ENCODE data around the gene GPALPP1.
"Not testable (repeated sequence)": the region's sequence is repeated elsewhere in the genome, so short reads cannot be mapped to it uniquely, and the experiment has no call there.

The GPALPP1 gene

GRCh38 chr13:45007225-45007624 is 17.9 kb downstream of the GPALPP1 start:
- no peak for DNase-seq (ENCODE audit: low spot score)

- no peak for DNase-seq (ENCODE audit: low spot score)
Observed at GRCh38 chr13:45007823-45008222, 18.5 kb downstream of the GPALPP1 start.

DNA sequence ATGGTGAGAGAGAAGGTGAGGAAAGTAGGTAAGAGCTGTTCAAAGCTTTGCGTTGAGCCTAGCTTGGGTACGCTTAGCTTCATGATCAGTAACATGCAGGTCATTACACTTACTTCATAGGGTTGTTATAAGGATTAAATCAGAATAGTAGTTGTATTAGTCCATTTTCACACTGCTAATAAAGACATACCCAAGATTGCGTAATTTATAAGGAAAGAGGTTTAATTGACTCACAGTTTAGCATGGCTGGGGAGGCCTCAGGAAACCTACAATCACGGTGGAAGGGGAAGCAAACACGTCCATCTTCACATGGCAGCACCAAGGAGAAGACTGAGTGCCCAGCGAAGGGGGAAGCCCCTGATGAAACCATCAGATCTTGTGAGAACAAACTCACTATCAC is 21.9 kb downstream of the GPALPP1 start:
- no peak for DNase-seq (ENCODE audit: low spot score)

DNA sequence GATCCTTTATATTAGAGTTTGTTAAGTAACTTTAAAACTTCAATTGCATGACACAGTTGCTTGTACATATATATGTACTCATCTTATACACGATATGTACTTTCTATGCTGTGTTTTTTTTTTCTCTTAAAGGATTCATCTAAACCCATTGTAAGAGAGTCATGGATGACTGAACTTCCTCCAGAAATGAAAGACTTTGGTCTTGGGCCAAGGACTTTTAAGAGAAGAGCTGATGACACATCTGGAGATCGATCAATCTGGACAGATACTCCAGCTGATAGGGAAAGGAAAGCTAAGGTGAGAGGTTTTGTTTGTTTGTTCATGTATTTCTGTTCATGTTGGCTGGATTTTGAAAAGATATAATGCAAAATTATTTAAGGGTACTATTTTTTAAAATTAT is 26.0 kb downstream of the GPALPP1 start:
- DNase-seq (ENCODE audit: low spot score): no peak

GRCh38 chr13:45016792-45017425 is 27.6 kb downstream of the GPALPP1 start:
- no peak for DNase-seq (ENCODE audit: low spot score)

GRCh38 chr13:45019981-45020380 is 30.6 kb downstream of the GPALPP1 start:
- not testable (repeated sequence) for DNase-seq (ENCODE audit: low spot score)

GRCh38 chr13:45021250-45021649 is 31.9 kb downstream of the GPALPP1 start:
- no peak for DNase-seq (ENCODE audit: low spot score)

- DNase-seq (ENCODE audit: low spot score): no peak
Observed at GRCh38 chr13:45024847-45025246, 35.5 kb downstream of the GPALPP1 start.

DNA sequence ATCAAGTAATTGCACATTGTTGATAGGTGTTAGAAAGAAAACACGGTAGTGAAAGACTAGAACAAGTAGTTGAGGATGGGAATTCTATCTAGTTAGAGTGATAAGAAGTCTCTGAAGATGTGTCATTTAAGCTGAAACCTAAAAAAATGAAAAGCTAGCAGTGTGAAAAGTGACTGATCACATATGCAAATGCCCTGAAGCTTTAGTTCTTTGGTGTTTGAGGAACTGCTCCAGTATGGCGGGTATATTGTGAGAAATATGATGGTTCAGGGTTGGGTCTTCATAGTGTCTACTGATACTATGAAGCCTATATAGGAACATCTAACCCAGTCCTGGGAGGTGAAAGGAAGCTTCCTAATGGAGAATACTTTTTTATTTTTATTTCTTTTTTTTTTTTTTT is 45.0 kb downstream of the GPALPP1 start:
- no peak for DNase-seq (ENCODE audit: low spot score)

DNA sequence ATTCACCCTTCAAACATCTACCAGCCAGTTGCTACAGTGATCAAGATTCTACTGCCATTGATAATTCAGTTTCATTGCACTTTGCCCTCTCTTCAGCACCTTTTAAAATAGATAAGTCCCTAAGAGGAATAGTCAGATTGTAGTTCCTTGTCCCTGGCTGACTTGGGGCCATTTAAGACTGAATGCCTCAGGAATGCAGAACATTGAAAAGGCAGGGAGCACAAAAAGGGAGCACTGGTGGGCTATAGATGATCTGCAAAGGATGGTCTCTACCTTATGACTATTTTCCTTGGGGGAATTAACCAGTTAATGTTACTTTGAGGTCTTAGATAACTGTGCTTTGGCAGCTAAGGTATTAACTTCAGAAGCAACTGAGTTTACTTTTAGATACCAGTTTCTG is 46.9 kb downstream of the GPALPP1 start:
- no peak for DNase-seq (ENCODE audit: low spot score)

DNA sequence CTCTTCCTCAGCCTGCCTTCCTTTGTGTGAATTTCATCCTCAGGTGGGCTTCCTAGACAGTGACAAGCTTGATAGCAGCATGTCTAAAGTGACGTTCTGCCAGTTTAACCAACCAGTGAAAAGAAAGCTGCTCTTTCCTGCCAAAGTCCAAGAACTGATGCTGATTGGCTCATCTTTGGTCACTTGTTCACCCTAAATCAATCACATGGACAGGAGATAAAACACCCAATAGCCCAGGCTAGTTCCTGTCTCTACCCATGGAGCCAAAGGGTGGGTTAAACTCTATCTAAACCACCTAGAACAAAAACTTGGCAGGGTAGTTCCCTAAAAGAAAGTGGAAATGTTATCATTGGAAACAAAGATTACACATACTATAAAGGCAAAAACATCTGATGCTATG is 50.8 kb downstream of the GPALPP1 start:
- no peak for DNase-seq (ENCODE audit: low spot score)

GRCh38 chr13:45040622-45041021 is 51.3 kb downstream of the GPALPP1 start:
- DNase-seq (ENCODE audit: low spot score): no peak

DNA sequence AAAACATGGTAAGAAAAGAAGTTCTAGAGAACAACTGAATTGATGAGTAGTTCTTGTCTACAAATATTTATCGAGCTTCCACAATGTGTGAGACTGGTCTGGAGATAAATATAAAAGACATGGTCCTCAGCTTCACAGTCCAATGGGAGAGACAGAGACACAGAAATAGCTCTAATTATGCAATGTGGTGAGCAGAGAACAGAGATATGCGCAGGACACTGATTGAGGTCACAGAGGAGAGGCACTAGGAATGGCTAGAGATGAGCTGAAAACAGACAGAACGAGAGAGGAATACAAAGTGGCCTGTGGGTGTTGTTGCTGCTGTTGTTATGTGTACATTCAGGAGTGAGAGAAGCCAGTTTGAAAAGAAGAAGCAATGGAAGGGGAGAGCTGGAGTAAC is 53.2 kb downstream of the GPALPP1 start:
- no peak for DNase-seq (ENCODE audit: low spot score)

- DNase-seq (ENCODE audit: low spot score): no peak
Observed at GRCh38 chr13:45046445-45046844, 57.1 kb downstream of the GPALPP1 start.

DNA sequence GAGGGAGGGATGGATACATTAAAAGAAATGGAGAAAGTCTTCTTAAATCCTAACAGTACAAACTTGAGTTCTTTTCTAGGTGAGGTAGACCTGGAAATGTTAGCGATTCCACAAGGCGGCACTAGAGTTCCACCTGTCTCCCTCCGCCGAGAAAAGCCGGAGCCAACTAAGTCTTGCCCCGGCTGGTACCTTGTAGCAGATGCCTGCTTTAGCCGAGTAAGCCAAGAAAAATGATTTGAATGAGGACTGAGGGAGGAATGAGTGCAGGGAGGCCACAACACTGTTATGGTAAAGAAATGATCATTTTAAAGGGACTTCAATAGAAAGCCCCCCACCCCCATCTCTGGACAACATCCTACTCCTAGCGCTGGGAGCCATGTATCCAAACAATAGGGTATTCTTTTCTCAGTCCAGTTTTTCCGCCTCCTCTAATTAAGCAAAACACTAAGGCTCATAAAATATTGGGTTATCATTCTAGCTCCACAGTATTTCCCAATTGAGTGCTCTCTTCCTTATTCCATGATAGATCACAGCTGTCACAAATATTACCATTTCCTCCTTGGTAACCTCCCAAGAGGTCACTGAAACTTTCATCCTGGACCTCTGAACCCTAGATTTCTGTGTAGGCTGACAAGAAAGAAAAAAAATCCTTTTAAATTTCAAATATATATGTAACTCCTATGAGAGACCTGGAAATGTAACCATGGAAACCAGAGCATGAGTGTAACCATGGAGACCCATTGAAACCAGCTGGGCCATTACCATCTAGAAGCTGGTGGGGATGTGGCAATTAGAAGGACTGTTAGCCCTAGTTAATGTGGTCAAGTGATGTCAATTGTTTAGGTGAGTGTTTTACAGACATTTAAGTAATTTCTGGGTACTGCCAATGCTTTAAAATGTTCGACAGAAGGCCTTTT is 58.3 kb downstream of the GPALPP1 start:
- DNase-seq (ENCODE audit: low spot score): peak; percentile 70

DNA sequence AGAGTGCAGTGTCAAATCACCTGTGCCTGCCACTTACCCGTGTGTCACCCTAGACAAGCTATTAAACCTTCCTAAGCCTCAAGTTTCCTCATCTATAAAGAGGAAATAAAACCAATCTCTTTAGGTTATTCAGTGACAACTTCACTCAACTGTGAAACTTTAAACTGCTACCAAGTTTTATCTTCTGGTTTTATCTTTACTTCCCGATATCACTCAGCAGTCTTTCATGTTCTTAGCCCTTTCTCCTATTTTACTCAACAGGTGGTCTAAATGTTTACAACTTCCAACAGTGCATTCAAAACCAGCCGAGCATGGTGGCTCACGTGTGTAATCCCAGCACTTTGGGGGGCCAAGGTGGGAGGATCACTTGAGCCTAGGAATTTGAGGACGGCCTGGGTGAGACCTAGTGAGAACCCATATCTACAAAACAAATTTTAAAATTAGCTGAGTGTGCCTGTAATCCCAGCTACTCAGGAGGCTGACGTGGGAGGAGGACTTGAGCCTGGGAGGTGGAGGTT is 59.6 kb downstream of the GPALPP1 start:
- no peak for DNase-seq (ENCODE audit: low spot score)

DNA sequence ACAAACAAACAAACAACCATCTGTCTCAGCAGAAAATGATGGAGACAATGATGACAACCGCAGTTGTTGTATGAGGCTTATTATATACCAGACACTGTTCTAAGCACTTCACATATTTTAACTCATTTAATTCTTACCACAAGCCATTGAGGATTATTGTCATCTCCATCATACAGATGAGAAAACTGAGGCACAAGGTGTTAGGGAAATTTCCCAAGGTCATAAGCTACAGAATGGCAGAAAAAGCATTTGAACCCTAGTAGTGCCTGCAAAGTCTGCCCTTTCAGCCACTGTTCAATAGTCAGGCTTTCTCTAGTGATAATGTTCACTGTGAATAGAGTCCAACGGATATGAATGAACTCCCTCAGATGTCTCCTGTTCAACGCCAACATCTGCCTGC is 60.1 kb downstream of the GPALPP1 start:
- no peak for DNase-seq (ENCODE audit: low spot score)

GRCh38 chr13:45051315-45051714 is 62.0 kb downstream of the GPALPP1 start:
- DNase-seq (ENCODE audit: low spot score): no peak

DNA sequence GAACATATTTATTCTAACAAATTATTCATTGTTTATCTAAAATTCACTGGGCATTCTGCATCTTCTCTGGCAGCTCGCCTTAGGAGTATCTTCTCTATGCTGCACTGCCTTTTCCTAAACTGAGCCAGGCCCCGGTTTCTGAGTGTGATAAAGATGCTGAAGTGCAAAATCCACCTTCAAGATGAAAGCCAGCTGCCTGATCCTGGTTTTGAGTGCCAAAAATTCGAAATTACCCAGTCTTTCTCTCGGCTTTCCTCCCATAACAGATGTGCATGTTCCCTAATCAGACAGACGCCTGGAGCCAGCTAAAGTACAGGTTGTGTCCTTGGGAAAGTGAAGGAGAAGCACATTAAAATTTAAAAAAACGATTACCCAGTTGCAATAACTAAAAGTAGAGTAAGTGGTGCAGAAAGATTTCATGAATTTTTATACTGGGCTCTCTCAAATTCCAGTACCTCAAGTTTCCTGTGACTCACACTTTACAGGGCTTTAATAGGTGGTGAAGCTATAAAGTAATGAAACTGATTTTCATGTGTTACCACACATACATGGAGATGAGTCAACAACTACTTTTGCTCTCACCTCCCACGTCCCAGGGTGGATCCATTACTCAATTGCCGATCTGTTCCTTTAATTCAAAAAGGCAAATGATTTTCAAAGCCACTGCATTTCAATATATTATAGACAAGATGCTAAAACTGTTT is 66.0 kb downstream of the GPALPP1 start:
- no peak for DNase-seq (ENCODE audit: low spot score)

- DNase-seq (ENCODE audit: low spot score): peak; percentile 35
Observed at GRCh38 chr13:45055902-45056648, 66.7 kb downstream of the GPALPP1 start.

DNA sequence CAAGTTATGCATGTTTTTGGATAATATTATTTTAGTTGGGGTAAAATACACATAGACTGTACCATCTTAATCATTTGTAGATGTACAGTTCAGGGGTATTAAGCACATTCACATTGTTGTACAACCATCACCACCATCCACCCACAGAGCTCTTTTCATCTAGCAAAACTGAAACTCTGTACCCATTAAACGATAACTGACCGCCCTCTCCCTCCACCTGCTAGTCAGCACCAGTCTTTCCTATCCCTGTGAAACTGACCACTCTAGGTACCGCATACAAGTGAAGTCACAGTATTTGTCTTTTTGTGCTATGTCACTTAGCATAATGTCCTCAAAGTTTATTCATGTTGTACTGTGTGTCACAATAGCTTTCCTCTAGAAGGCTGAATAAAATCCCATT is 70.7 kb downstream of the GPALPP1 start:
- DNase-seq (ENCODE audit: low spot score): no peak
